ENCODE data around the gene ATP11A.
"Not testable (repeated sequence)": the region's sequence is repeated elsewhere in the genome, so short reads cannot be mapped to it uniquely, and the experiment has no call there.

The ATP11A gene

GRCh38 chr13:112774829-112775565 lies 85.2 kb downstream of the ATP11A start:
- DNase-seq (ENCODE audit: low read depth in 3 of 3): no peak

- no peak for DNase-seq (ENCODE audit: low read depth in 3 of 3)
Observed at GRCh38 chr13:112775791-112776279, 86.0 kb downstream of the ATP11A start.

GRCh38 chr13:112776354-112776753 lies 86.5 kb downstream of the ATP11A start:
- DNase-seq (ENCODE audit: low read depth in 3 of 3): no peak

DNA sequence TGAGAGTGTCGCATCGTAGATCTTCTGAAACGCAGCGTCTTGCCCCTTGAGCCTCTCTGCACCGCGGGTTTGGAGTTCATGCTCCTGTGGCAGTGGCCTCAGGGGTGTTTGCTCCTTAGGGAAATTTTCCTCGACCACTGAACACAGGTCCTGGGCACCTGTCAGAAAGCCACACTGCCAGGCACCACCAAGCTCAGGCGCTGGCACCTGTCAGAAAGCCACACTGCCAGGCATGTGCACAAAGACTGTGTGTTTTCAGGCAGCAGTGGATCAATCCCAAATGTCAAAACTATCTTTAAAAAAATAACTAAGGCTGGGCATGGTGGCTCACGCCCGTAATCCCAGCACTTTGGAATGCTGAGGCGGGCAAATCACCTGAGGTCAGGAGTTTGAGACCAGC lies 87.1 kb downstream of the ATP11A start:
- no peak for DNase-seq (ENCODE audit: low read depth in 3 of 3)

DNA sequence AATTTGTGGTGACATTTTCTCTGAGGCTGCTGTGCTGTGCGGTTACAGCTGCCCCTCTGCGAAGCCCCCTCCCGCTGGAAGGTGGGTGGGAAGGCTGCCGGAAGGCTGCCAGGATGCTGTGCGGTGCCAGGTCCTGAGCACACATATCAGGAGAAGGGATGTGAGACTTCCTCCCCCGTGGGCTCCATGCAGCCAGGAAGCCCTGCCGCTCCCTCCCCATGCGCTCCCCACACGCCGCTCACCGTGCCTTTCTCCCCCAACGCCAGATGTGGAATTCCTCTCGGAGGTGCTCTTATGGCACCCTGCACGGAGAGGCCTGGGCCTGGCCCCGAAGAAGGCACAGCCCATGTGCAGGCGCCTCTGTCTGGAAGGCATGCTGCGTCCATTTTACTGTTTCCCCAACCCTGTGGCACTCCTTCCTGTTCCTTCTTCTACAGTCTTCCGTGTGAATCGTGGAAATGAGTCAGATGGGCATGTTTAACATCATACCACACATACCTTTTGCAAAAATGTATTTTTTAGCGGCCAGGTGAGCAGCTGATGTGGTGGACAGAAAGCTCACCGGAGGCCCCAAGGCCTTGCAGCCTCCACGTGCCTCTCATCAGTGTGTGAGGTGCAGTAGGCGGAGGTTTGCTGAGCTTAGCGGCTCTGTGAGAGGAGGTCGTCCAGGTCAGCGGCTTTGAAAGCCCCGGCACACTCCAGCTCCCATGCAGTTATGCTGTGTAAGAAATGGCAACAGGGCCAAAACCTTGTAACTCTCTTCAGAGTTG lies 88.0 kb downstream of the ATP11A start:
- DNase-seq (ENCODE audit: low read depth in 3 of 3): no peak

GRCh38 chr13:112779856-112780604 lies 90.2 kb downstream of the ATP11A start:
- no peak for DNase-seq (ENCODE audit: low read depth in 3 of 3)

DNA sequence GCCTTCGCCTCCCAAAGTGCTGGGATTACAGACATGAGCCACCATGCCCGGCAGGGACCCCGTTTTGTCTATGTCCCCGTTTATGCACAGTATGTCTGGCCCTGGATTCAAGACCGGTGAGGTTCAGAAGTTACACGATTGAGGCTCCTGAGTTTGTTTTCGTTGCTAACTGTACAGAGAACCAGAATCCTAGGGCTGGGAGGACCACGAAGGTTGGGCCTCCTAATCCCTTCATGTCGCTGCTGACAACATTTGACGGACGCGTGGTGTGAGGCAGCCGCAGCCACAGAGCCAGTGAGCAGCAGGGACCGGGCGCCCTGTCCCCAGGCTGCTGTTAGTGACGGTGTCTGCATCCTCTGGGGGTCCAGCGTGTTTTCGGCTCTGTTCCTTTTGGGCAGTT lies 91.4 kb downstream of the ATP11A start:
- DNase-seq (ENCODE audit: low read depth in 3 of 3): no peak

GRCh38 chr13:112781881-112782361 lies 92.1 kb downstream of the ATP11A start:
- DNase-seq (ENCODE audit: low read depth in 3 of 3): no peak

- DNase-seq (ENCODE audit: low read depth in 3 of 3): no peak
Observed at GRCh38 chr13:112782429-112783010, 92.7 kb downstream of the ATP11A start.

- DNase-seq (ENCODE audit: low read depth in 3 of 3): no peak
Observed at GRCh38 chr13:112783135-112783977, 93.5 kb downstream of the ATP11A start.

- no peak for DNase-seq (ENCODE audit: low read depth in 3 of 3)
Observed at GRCh38 chr13:112783978-112784371, 94.1 kb downstream of the ATP11A start.

GRCh38 chr13:112784811-112785482 lies 95.1 kb downstream of the ATP11A start:
- no peak for DNase-seq (ENCODE audit: low read depth in 3 of 3)

DNA sequence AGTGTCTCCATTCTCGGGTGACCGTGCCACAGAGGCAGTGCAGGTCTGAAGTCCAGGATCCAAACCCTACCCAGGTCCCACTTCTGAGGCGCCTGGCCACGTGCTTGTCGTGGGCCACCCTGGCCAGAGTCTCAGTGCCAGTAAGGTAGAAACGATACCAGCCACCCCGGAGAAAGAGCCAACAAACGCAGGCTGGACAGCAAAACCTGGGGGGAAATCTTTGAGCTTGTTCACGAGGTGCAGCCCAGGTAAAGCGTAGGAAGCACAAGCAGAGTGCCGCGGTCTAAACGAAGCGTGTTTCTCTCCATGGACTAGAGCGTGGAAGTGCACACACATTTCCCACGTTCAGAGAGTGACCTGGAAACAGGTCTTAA lies 95.6 kb downstream of the ATP11A start:
- DNase-seq (ENCODE audit: low read depth in 3 of 3): no peak

DNA sequence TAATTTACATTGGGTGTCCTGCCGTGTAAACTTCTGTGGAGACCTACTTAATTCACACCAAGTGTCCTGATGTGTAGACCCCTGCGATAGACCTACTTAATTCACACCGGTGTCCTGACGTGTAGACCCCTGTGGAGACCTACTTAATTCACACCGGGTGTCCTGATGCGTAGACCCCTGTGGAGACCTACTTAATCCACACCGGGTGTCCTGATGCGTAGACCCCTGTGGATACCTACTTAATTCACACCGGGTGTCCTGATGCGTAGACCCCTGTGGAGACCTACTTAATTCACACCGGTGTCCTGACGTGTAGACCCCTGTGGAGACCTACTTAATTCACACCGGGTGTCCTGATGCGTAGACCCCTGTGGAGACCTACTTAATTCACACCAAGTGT lies 97.0 kb downstream of the ATP11A start:
- DNase-seq (ENCODE audit: low read depth in 3 of 3): not testable (repeated sequence)

- no peak for DNase-seq (ENCODE audit: low read depth in 3 of 3)
Observed at GRCh38 chr13:112790735-112791641, 101.2 kb downstream of the ATP11A start.

GRCh38 chr13:112791663-112792440 lies 102.0 kb downstream of the ATP11A start:
- DNase-seq (ENCODE audit: low read depth in 3 of 3): no peak

- DNase-seq (ENCODE audit: low read depth in 3 of 3): no peak
Observed at GRCh38 chr13:112792511-112792910, 102.7 kb downstream of the ATP11A start.

Measured in stimulated activated CD4-positive, alpha-beta T cell treated with anti-CD3 and anti-CD28 coated beads, TNF-alpha, amount 100 ng/mL, for 24 hours (primary cell).